OCI-LY3 (cell line): ENCODE measurements around the gene SP9.
"Not testable (repeated sequence)": the region's sequence is repeated elsewhere in the genome, so short reads cannot be mapped to it uniquely, and the experiment has no call there.

ENCODE experiments used
- H2AFZ ChIP-seq: fragments of 200-600, 300-600 bp; shearing (Covaris generic); 2 replicates; pipeline ENCODE4 v1.6.0; 2014; ENCODE audit warnings: antibody characterized with exemption, low read depth, low read length
- H3K27ac ChIP-seq: fragments of 200-600, 300-600 bp; sonication (generic); 2 replicates; pipeline ENCODE4 v1.5.1; 2014; ENCODE audit warnings: mild to moderate bottlenecking, low read length, moderate library complexity, mixed read lengths
- H3K27me3 ChIP-seq: fragments of 200-600, 300-600 bp; sonication (generic); 2 replicates; pipeline ENCODE4 v1.6.1; 2014; ENCODE audit warnings: low read depth, low read length, mixed read lengths
- H3K36me3 ChIP-seq: fragments of 200-600, 300-600 bp; sonication (generic); replicated peaks from 2 replicates; pipeline ENCODE3; 2014; ENCODE audit warnings: low read depth, low read length, mixed read lengths
- H3K4me1 ChIP-seq: fragments of 300-600, 200-600 bp; sonication (generic); 2 replicates; pipeline ENCODE4 v1.6.1; 2014; ENCODE audit warnings: low read length, mixed read lengths
- H3K4me2 ChIP-seq: fragments of 200-600, 300-600 bp; sonication (generic); 2 replicates; pipeline ENCODE4 v1.6.1; 2014; ENCODE audit warnings: low read length, mixed read lengths
- H3K4me3 ChIP-seq: fragments of 300-600, 200-600 bp; sonication (generic); 2 replicates; pipeline ENCODE4 v1.5.1; 2014; ENCODE audit warnings: antibody characterized with exemption, mild to moderate bottlenecking, low read length, moderate library complexity
- H3K79me2 ChIP-seq: fragments of 300-600, 200-600 bp; shearing (Covaris generic); 2 replicates; pipeline ENCODE4 v1.6.1; 2014; ENCODE audit warnings: mild to moderate bottlenecking, low read length, mixed read lengths
- H3K9ac ChIP-seq: fragments of 300-600, 200-600 bp; shearing (Covaris generic); 2 replicates; pipeline ENCODE4 v1.6.0; 2014; ENCODE audit warnings: mild to moderate bottlenecking, low read length, moderate library complexity
- H3K9me3 ChIP-seq: fragments of 200-600, 300-600 bp; shearing (Covaris generic); 2 replicates; pipeline ENCODE4 v1.6.1; 2014; ENCODE audit warnings: low read length, mixed read lengths; ENCODE audit not compliant: insufficient read depth
- H4K20me1 ChIP-seq: fragments of 200-600, 300-600 bp; sonication (generic); 2 replicates; pipeline ENCODE4 v1.6.1; 2016; ENCODE audit warnings: low read length, mixed read lengths; ENCODE audit not compliant: insufficient read depth
- EZH2phosphoT487 ChIP-seq: fragments of 200-600 bp; shearing (Covaris generic); IDR thresholded peaks from 2 replicates; pipeline ENCODE4 v1.6.1; 2018; ENCODE audit warnings: antibody characterized with exemption, mixed run types, low read depth
- TF ChIP-seq, protein P1 (sequence below): fragments of 200-600, 300-600 bp; sonication (generic); IDR thresholded peaks from 2 replicates; pipeline ENCODE4 v1.5.1; 2014; ENCODE audit warnings: antibody characterized with exemption, low read length, low read depth

SP9 gene

DNA sequence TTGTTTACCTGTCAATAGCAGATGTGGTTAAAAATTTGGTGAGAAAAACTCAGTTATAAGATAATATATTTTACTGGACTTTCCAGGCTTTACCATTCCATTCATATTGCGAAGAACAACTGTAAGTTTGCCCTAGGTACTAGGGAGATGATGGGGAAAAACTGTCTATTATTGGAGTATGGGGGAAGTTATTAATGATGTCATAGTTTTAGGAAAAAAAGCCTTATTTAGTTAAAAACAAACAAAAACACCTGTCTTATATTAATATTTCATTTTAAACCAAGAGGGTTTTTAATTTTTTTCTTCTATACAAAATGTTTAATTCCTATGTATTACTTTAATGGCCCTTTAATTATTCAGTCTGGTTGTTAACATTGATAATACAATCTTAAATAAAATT lies 18.2 kb downstream of the SP9 start:
- no peaks in the 10 kb centered on the region for H3K36me3 ChIP-seq
- H2AFZ ChIP-seq = no peak overlapping the region
- no peaks in the 10 kb centered on the region for H3K79me2 ChIP-seq
- H3K27me3 ChIP-seq = no peaks in the 10 kb centered on the region
- H3K27ac ChIP-seq = no peak overlapping the region
- H3K9me3 ChIP-seq = no peaks in the 10 kb centered on the region
- no peaks in the 10 kb centered on the region for H3K4me1 ChIP-seq
- H3K4me2 ChIP-seq = no peak overlapping the region
- H3K9ac ChIP-seq = no peak overlapping the region
- TF ChIP-seq EZH2phosphoT487 = no peak
- TF ChIP-seq, protein P1, sequence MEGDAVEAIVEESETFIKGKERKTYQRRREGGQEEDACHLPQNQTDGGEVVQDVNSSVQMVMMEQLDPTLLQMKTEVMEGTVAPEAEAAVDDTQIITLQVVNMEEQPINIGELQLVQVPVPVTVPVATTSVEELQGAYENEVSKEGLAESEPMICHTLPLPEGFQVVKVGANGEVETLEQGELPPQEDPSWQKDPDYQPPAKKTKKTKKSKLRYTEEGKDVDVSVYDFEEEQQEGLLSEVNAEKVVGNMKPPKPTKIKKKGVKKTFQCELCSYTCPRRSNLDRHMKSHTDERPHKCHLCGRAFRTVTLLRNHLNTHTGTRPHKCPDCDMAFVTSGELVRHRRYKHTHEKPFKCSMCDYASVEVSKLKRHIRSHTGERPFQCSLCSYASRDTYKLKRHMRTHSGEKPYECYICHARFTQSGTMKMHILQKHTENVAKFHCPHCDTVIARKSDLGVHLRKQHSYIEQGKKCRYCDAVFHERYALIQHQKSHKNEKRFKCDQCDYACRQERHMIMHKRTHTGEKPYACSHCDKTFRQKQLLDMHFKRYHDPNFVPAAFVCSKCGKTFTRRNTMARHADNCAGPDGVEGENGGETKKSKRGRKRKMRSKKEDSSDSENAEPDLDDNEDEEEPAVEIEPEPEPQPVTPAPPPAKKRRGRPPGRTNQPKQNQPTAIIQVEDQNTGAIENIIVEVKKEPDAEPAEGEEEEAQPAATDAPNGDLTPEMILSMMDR = no peak
- H3K4me3 ChIP-seq = no peak overlapping the region
- H4K20me1 ChIP-seq = no peaks in the 10 kb centered on the region

DNA sequence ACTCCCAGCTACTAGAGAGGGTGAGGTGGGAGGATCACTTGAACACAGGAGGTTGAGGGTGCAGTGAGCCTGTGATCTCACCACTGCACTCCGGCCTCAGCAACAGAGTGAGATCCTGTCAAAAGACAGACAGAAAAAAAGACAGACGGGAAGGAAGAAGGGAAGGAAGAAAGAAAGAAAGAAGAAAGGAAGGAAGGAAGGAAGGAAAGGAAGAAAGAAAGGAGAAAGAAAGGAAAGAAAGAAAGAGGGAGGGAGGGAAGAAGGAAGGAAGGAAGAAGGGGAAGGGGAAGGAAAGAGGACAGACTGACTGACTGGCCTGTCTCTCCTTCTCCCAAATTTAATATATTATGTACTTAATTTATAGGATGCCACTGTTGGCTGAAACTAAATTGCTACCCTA lies 21.6 kb downstream of the SP9 start:
- TF ChIP-seq EZH2phosphoT487 = no peak
- TF ChIP-seq, protein P1 = no peak
- Histone ChIP-seq H3K27me3 (no peaks in the 10 kb centered on the region), H3K4me1 (no peaks in the 10 kb centered on the region), H3K36me3 (no peaks in the 10 kb centered on the region), H3K27ac (no peak overlapping the region), H4K20me1 (no peaks in the 10 kb centered on the region), H3K4me2 (no peak overlapping the region), H3K9me3 (no peaks in the 10 kb centered on the region), H3K9ac (no peak overlapping the region), H2AFZ (no peak overlapping the region), H3K79me2 (no peaks in the 10 kb centered on the region), H3K4me3 (no peak overlapping the region)

DNA sequence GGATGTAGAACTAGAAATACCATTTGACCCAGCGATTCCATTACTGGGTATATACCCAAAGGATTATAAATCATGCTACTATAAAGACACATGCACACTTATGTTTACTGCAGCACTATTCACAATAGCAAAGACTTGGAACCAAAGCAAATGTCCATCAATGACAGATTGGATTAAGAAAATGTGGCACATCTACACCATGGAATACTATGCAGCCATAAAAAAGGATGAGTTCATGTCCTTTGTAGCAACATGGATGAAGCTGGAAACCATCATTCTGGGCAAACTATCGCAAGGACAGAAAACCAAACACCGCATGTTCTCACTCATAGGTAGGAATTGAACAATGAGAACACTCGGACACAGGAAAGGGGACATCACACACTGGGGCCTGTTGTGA lies 24.9 kb downstream of the SP9 start:
- not testable (repeated sequence) for H3K4me2 ChIP-seq, H3K27me3 ChIP-seq, H4K20me1 ChIP-seq, H2AFZ ChIP-seq, H3K79me2 ChIP-seq, H3K4me3 ChIP-seq, H3K27ac ChIP-seq, H3K4me1 ChIP-seq, H3K9me3 ChIP-seq, H3K9ac ChIP-seq
- H3K36me3 ChIP-seq = peaks cover 10% of the 10 kb centered on the region

DNA sequence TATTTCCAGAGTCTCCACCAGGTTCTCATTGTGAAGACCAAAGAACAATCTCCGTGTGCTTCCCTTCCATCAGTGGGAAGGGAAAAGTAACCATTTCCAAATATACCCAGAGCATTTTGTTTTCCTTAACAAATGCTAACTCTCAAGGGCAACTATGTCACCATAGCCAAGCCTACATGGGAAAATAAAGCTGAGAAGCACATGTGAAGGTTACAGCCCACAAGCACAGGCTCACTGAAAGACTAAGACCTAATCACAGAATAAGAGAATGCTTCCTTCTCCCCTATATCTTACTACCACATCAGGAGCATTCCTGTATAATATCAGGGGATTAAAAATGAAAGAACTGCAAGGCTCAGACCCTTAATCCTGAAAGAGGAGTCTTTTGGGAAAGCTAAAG lies 28.2 kb downstream of the SP9 start:
- peaks cover 4% of the 10 kb centered on the region; the same call in 1 of the 2 replicates for H3K9me3 ChIP-seq
- H3K27me3 ChIP-seq = no peaks in the 10 kb centered on the region
- H3K4me2 ChIP-seq = no peak overlapping the region
- H2AFZ ChIP-seq = no peak overlapping the region
- H3K9ac ChIP-seq = no peak overlapping the region
- H3K36me3 ChIP-seq = peaks cover 14% of the 10 kb centered on the region
- no peak overlapping the region for H3K27ac ChIP-seq
- H3K4me3 ChIP-seq = no peak overlapping the region
- no peaks in the 10 kb centered on the region for H3K4me1 ChIP-seq
- no peaks in the 10 kb centered on the region for H3K79me2 ChIP-seq
- no peaks in the 10 kb centered on the region for H4K20me1 ChIP-seq
- TF ChIP-seq EZH2phosphoT487 = no peak
- TF ChIP-seq, protein P1 = no peak

DNA sequence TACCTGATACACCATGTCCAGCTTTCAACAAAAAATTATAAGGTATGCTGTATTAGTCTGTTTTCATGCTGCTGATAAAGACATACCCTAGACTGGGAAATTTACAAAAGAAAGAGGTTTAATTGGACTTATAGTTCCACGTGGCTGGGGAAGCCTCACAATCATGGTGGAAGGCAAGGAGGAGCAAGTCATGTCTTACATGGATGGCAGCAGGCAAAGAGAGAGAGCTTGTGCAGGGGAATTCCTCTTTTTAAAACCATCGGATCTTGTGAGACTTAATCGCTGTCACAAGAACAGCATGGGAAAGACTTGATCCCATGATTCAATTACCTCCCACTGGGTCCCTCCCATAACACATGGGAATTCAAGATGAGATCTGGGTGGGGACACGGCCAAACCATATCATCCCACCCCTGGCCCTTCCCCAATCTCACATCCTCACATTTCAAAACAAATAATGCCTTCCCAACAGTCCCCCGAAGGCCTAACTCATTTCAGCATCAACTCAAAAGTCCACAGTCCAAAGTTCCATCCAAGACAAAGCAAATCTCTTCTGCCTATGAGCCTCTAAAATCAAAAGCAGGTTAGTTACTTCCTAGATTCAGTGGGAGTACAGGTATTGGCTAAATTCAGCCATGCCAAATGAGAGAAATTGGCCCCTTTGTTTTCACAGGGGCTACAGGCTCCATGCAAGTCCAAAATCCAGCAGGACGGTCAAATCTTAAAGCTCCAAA lies 28.9 kb downstream of the SP9 start:
- H3K4me2 ChIP-seq, H3K9me3 ChIP-seq, H3K9ac ChIP-seq, H2AFZ ChIP-seq, H4K20me1 ChIP-seq, H3K79me2 ChIP-seq, H3K27ac ChIP-seq, H3K27me3 ChIP-seq, H3K4me1 ChIP-seq, H3K4me3 ChIP-seq: not testable (repeated sequence)
- peaks cover 14% of the 10 kb centered on the region for H3K36me3 ChIP-seq
